ENCODE data around the gene FHIP1B. TPM values are rescaled to one million over a fixed set of nuclear protein-coding genes. Genes with fewer than 3 reads are reported as not detected.

Gene FHIP1B
- total RNA-seq, 1 donor from 2014 or later = 29.3 TPM

GRCh38 chr11:6216501-6216900 is 17.9 kb downstream of the FHIP1B start:
- Mint-ChIP-seq H3K4me1 (ENCODE audit: unreplicated experiment) (peaks cover 34% of the 10 kb centered on the region), H3K27ac (ENCODE audit: unreplicated experiment) (no peak overlapping the region), H3K27me3 (ENCODE audit: unreplicated experiment) (peaks cover 10% of the 10 kb centered on the region), H3K4me3 (ENCODE audit: unreplicated experiment) (no peak overlapping the region), H3K9me3 (ENCODE audit: unreplicated experiment) (no peaks in the 10 kb centered on the region), H3K36me3 (ENCODE audit: low read depth, unreplicated experiment) (peaks cover 25% of the 10 kb centered on the region)
- no peak for DNase-seq (ENCODE audit: low spot score)
- TF ChIP-seq CTCF (IDR thresholded peaks at IDR 0.05; ENCODE audit: unreplicated experiment) = no peak

- no peak overlapping the region for H3K27ac Mint-ChIP-seq (ENCODE audit: unreplicated experiment)
- no peaks in the 10 kb centered on the region for H3K9me3 Mint-ChIP-seq (ENCODE audit: unreplicated experiment)
- DNase-seq (ENCODE audit: low spot score) = no peak
- TF ChIP-seq CTCF (IDR thresholded peaks at IDR 0.05; ENCODE audit: unreplicated experiment) = no peak
- H3K36me3 Mint-ChIP-seq (ENCODE audit: low read depth, unreplicated experiment) = peaks cover 24% of the 10 kb centered on the region
- H3K4me3 Mint-ChIP-seq (ENCODE audit: unreplicated experiment) = no peak overlapping the region
- H3K27me3 Mint-ChIP-seq (ENCODE audit: unreplicated experiment) = peaks cover 10% of the 10 kb centered on the region
- H3K4me1 Mint-ChIP-seq (ENCODE audit: unreplicated experiment) = peaks cover 22% of the 10 kb centered on the region
Measured at GRCh38 chr11:6214530-6214929, 19.9 kb downstream of the FHIP1B start.

- peaks cover 12% of the 10 kb centered on the region for H3K36me3 Mint-ChIP-seq (ENCODE audit: low read depth, unreplicated experiment)
Measured at GRCh38 chr11:6210274-6210955, 24.0 kb downstream of the FHIP1B start.

GRCh38 chr11:6209801-6210200 is 24.6 kb downstream of the FHIP1B start:
- Mint-ChIP-seq H3K27ac (ENCODE audit: unreplicated experiment) (no peak overlapping the region), H3K4me3 (ENCODE audit: unreplicated experiment) (no peak overlapping the region), H3K4me1 (ENCODE audit: unreplicated experiment) (no peaks in the 10 kb centered on the region), H3K9me3 (ENCODE audit: unreplicated experiment) (no peaks in the 10 kb centered on the region), H3K27me3 (ENCODE audit: unreplicated experiment) (no peaks in the 10 kb centered on the region), H3K36me3 (ENCODE audit: low read depth, unreplicated experiment) (peaks cover 12% of the 10 kb centered on the region)
- DNase-seq (ENCODE audit: low spot score) = no peak
- no peak for TF ChIP-seq CTCF (IDR thresholded peaks at IDR 0.05; ENCODE audit: unreplicated experiment)

More at GRCh38 chr11:6210274-6210955, 24.0 kb downstream of the FHIP1B start:
- H3K9me3 Mint-ChIP-seq (ENCODE audit: unreplicated experiment) = no peaks in the 10 kb centered on the region
- no peaks in the 10 kb centered on the region for H3K4me1 Mint-ChIP-seq (ENCODE audit: unreplicated experiment)
- no peak for TF ChIP-seq CTCF (IDR thresholded peaks at IDR 0.05; ENCODE audit: unreplicated experiment)
- DNase-seq (ENCODE audit: low spot score) = no peak
- no peak overlapping the region for H3K27ac Mint-ChIP-seq (ENCODE audit: unreplicated experiment)
- H3K27me3 Mint-ChIP-seq (ENCODE audit: unreplicated experiment) = no peaks in the 10 kb centered on the region
- H3K4me3 Mint-ChIP-seq (ENCODE audit: unreplicated experiment) = no peak overlapping the region

- TF ChIP-seq CTCF (IDR thresholded peaks at IDR 0.05; ENCODE audit: unreplicated experiment) = no peak
- Mint-ChIP-seq H3K36me3 (ENCODE audit: low read depth, unreplicated experiment) (peaks cover 12% of the 10 kb centered on the region), H3K27me3 (ENCODE audit: unreplicated experiment) (no peaks in the 10 kb centered on the region), H3K27ac (ENCODE audit: unreplicated experiment) (no peak overlapping the region), H3K4me1 (ENCODE audit: unreplicated experiment) (no peaks in the 10 kb centered on the region), H3K4me3 (ENCODE audit: unreplicated experiment) (no peak overlapping the region), H3K9me3 (ENCODE audit: unreplicated experiment) (no peaks in the 10 kb centered on the region)
- DNase-seq (ENCODE audit: low spot score) = no peak
Measured at GRCh38 chr11:6206456-6207180, 27.8 kb downstream of the FHIP1B start.

Measured in endothelial cell (in vitro differentiated cells).